Sigmoid colon (tissue), 4 donors: ENCODE results near the gene ABT1.

Experiments used
- CTCF ChIP-seq, 4 experiments: fragments of 450-650 bp in 3 of 4; fragments of 200-600 bp in 1 of 4; IDR thresholded peaks; one replicate each; pipeline ENCODE4 v1.5.1; 2016 to 2019; ENCODE audit warnings: antibody characterized with exemption in 4 of 4, mild to moderate bottlenecking in 3 of 4, moderate library complexity in 2 of 4
- EP300 ChIP-seq, 4 donors: sonication (generic); formaldehyde crosslinking; IDR thresholded peaks; one replicate each; pipeline ENCODE4 v1.6.1; 2017; ENCODE audit warnings: antibody characterized with exemption in 4 of 4
- POLR2A ChIP-seq, 2 donors: fragments of 450-650 bp; IDR thresholded peaks; one replicate each; pipeline ENCODE4 v1.6.1; 2016; ENCODE audit warnings: antibody characterized with exemption in 2 of 2, mild to moderate bottlenecking in 2 of 2, moderate library complexity in 2 of 2
- POLR2AphosphoS5 ChIP-seq, 4 donors: sonication (generic); formaldehyde crosslinking; IDR thresholded peaks; one replicate each; pipeline ENCODE4 v1.6.1; 2017; ENCODE audit warnings: antibody characterized with exemption in 4 of 4

GRCh38 chr6:26581164-26581915, 15.4 kb upstream of the ABT1 start:
- TF ChIP-seq CTCF (IDR thresholded peaks at IDR 0.05) = no peak
- TF ChIP-seq POLR2A (IDR thresholded peaks at IDR 0.05) = no peak
- no peak for TF ChIP-seq EP300 (IDR thresholded peaks at IDR 0.05)
- no peak for TF ChIP-seq POLR2AphosphoS5 (IDR thresholded peaks at IDR 0.05)
